Right ventricle myocardium inferior (tissue), 1 donor: ENCODE data around the gene ZNF514. TPM values are rescaled to one million over a fixed set of nuclear protein-coding genes. Genes with fewer than 3 reads are reported as not detected.
"Not testable (repeated sequence)": the region's sequence is repeated elsewhere in the genome, so short reads cannot be mapped to it uniquely, and the experiment has no call there.

Experiments
- ATAC-seq: fragments of 200-7000 bp; cut with Tn5 transposase; one replicate; pipeline ENCODE4 v1.9.1; 2020; ENCODE audit warnings: mild to moderate bottlenecking, moderate library complexity
- DNase-seq: peaks from one replicate; pipeline ENCODE4 v3.0.0; 2021; ENCODE audit errors: missing footprints
- intact Hi-C: fragments of 100-400 bp; cut with DNase I; formaldehyde crosslinking; loops from one replicate; pipeline ENCODE4 v1.11.0; 2022
- long read RNA-seq: library from polyadenylated mRNA; unstranded; transcript quantifications from one replicate; pipeline ENCODE4 v2.0.0, GENCODE V29; 2021
- total RNA-seq: library from RNA; stranded (reverse); fragmentation: NEBNext Ultra II Directional; extraction: Animal tissue kit (Norgen Biotek cat#: 25700); gene quantifications from one replicate; pipeline ENCODE4 v1.2.1, GENCODE V29; 2021
- donor health status: DM: no; HTN: yes; CAD: no; lungs with severe emphysema.

The ZNF514 gene
- 15.3 TPM for total RNA-seq
- long read RNA-seq, partial matches to known transcripts: 1 of 4 reads
- long read RNA-seq, other reads (novel, unspliced or antisense): 2 of 4 reads

DNA sequence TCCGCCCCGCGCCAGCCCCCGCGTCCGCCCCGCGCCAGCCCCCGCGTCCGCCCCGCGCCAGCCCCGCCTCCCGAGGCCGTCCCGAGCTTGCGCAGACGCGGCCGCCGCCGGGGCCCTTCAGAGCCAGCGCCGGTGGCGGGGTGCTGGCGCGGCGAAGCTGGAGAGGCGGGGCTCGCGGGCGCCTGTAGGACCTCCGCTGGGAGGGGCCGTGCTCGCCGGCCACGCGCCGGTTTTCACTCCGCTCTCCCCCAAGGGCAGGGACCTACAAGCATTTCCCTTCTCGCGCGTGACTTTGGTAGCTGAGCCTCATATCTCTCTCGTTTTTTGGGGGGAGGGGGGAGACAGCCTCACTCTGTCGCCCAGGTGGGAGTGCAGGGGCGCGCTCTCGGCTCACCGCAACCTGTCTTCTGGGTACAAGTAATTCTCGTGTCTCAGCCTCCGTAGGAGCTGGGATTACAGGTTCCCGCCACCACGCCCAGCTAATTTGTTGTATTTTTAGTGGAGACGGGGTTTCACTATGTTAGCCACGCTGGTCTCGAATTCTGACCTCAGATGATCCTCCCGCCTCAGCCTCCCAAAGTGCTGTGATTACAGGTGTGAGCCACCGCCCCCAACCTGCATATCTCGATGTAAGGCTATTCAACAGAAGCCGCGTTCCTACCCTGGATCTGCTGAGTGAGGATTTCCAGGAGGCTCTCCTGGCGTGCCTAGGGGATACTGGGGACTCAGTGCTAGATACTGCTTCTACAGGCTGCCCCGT is at the start of gene ZNF514:
Gene ZNF514 (minus strand): TSS at position 159 of the 760 bp plus-strand sequence. CDS start 6,595 bp downstream, outside the sequence.
- DNase-seq (peak; percentile 94), ATAC-seq (peak; percentile 95)
- intact Hi-C loops: no loop called here

DNA sequence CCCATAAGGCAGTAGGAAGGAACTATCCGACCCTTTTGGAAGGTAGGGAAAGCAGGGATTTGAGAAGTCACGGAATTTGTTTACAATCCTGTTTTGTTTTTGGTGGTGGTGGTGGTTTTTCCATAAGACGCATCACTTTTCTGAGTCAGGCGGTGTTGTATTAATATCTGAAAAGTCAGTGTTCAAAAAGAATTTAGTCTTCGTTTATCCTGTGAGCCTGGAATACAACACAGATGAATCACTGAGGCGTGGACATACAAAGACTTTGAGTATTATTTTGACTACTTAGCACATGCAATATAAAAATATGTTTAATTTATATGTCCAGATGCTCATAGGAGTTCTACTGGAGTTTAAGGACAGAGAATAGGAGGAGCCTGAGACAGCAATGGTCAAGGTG is 48.5 kb upstream of the ZNF514 start:
- intact Hi-C loops: loop anchor here (5.0 kb wide), 1 partner anchor 131 kb away; no protein-coding TSS in a partner anchor
- no peak for ATAC-seq
- no peak for DNase-seq

GRCh38 chr2:95207111-95207961 is 47.7 kb upstream of the ZNF514 start, which contains the start of gene ZNF892:
Gene ZNF892 (plus strand): TSS chr2:95207521. CDS start chr2:95207816, 295 bp downstream.
- intact Hi-C loops: loop anchor here (2.0 to 5.0 kb wide), 2 partner anchors 43 to 130 kb away; partner anchors contain the start of gene ZNF2
- ATAC-seq (peak; percentile 99), DNase-seq (peak; percentile 96)

GRCh38 chr2:95206096-95206495 is 46.4 kb upstream of the ZNF514 start:
- DNase-seq (no peak), ATAC-seq (no peak)
- intact Hi-C loops: loop anchor here (2.0 to 5.0 kb wide), 2 partner anchors 41 to 129 kb away; partner anchors contain the start of gene ZNF2

DNA sequence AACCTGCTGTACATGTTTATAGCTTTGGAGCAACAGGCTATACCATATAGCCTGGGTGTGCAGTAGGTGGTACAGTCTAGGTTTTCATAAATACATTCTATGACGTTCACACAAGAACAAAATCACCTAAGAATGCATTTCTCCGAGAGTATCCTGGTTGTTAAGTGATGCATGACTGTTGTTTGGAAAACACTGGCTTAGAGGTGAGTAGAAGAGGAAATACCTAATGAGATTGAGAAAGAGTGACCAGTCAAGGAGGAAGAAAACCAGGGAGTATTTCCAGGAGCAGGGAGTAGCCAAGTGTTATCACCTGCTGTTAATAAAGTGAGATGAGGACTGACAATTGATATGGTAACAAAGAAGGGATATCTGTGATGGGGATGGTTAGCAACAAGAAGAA is 44.7 kb upstream of the ZNF514 start:
- ATAC-seq (no peak), DNase-seq (no peak)
- intact Hi-C loops: no loop called here

GRCh38 chr2:95203911-95204310 is 44.3 kb upstream of the ZNF514 start:
- intact Hi-C loops: no loop called here
- no peak for DNase-seq
- no peak for ATAC-seq

- DNase-seq, intact Hi-C loops, ATAC-seq: not testable (repeated sequence)
These were observed 33.3 kb upstream of the ZNF514 start for GRCh38 chr2:95192956-95193355.

GRCh38 chr2:95185973-95186372 is 26.3 kb upstream of the ZNF514 start:
- ATAC-seq (no peak), DNase-seq (no peak)
- intact Hi-C loops: no loop called here

- intact Hi-C loops: no loop called here
- ATAC-seq (no peak), DNase-seq (no peak)
These were observed 25.5 kb upstream of the ZNF514 start for GRCh38 chr2:95185197-95185596.

GRCh38 chr2:95181774-95182173 is 22.1 kb upstream of the ZNF514 start:
- ATAC-seq (no peak), DNase-seq (no peak)
- intact Hi-C loops: no loop called here

- intact Hi-C loops: no loop called here
- DNase-seq (peak; percentile 73), ATAC-seq (peak; percentile 80)
These were observed 19.8 kb upstream of the ZNF514 start for GRCh38 chr2:95179451-95179850.

GRCh38 chr2:95174031-95174542 is 14.4 kb upstream of the ZNF514 start:
- ATAC-seq: no peak
- intact Hi-C loops: no loop called here

GRCh38 chr2:95171902-95172301 is 12.3 kb upstream of the ZNF514 start:
- ATAC-seq (no peak), DNase-seq (no peak)
- intact Hi-C loops: no loop called here

More at GRCh38 chr2:95174031-95174542, 14.4 kb upstream of the ZNF514 start:
- DNase-seq: no peak

GRCh38 chr2:95166065-95166763 is 6.6 kb upstream of the ZNF514 start:
- ATAC-seq (no peak), DNase-seq (peak; percentile 63)
- intact Hi-C loops: loop anchor here (5.0 kb wide), 2 partner anchors 44 to 236 kb away; partner anchors contain the start of genes FAHD2A and MRPS5

GRCh38 chr2:95165371-95166064 is 5.9 kb upstream of the ZNF514 start, which contains the start of gene ZNF2:
Gene ZNF2 (plus strand): TSS chr2:95165809. CDS start chr2:95176227, 10,418 bp downstream.
- peak; percentile 98 for ATAC-seq
- intact Hi-C loops: loop anchor here (2.0 to 5.0 kb wide), 3 partner anchors 41 to 237 kb away; partner anchors contain the start of genes FAHD2A, MRPS5 and ZNF892
- peak; percentile 98 for DNase-seq

- intact Hi-C loops: loop anchor here (2.0 to 5.0 kb wide), 3 partner anchors 42 to 237 kb away; partner anchors contain the start of genes FAHD2A, MRPS5 and ZNF892
- no peak for DNase-seq
- ATAC-seq: no peak
These were observed 5.4 kb upstream of the ZNF514 start for GRCh38 chr2:95165030-95165370.

DNA sequence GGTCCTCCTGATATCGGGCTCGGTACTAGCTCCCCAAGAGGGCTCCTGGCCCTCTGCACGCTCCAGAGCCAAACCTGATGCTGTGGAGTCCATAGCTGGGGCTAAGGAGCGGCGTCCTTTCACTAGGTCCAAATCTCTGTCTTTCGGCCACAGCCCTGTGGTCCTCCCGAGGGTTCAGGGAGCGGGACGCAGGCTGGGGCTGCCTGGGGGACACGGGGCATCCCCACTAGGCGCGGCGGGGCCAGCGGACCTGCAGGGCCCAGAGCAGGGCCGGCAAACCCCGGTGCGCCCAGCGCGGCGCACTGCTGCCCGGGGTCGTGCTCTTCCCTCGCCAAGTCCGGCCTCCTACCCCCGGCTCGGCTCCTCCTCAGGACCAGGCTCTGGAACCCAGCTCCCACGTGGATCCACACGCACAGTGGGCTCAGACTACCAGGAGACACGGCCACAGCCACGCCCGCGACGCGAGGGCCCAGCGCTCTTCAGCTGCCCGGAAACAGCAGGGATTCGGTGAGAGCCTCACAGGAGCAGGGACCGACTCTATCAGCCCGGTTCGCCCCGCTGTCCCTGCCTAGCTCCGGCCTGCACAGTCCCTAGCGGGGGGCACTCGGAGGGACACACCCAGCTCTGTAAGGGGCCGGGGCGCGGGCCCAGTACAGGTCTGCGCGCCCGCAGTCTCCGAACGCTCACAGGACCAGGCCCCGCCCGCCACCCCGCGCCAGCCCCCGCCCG is 593 bp downstream of the ZNF514 start:
- intact Hi-C loops: no loop called here
- DNase-seq (peak; percentile 75), ATAC-seq (peak; percentile 67)
